ENCODE data around the gene LRP1. TPM values are rescaled to one million over a fixed set of nuclear protein-coding genes. Genes with fewer than 3 reads are reported as not detected.

Gene LRP1
- total RNA-seq, 1 experiment from 2014 or later, result 5.8 TPM

DNA sequence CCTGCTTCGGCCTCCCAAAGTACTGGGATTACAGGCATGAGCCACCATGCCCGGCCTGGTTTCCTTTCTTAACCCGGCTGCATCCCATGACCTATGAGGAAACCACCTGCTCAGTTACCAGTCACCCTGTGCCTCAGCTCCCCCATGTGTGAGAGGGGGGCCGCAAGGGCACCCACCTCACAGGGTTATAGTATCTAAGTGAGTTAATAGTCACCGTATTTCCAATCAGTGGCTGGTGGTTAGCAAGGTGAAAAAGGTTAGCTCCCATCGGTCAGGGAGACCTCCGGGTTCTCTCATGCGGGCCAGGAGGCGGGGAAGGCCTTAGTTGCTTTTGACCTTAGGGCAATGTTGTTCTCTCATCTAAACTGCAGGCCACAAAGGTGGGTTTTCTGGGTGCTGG is 6.7 kb downstream of the LRP1 start:
- DNase-seq (ENCODE audit: low spot score), result no peak

DNA sequence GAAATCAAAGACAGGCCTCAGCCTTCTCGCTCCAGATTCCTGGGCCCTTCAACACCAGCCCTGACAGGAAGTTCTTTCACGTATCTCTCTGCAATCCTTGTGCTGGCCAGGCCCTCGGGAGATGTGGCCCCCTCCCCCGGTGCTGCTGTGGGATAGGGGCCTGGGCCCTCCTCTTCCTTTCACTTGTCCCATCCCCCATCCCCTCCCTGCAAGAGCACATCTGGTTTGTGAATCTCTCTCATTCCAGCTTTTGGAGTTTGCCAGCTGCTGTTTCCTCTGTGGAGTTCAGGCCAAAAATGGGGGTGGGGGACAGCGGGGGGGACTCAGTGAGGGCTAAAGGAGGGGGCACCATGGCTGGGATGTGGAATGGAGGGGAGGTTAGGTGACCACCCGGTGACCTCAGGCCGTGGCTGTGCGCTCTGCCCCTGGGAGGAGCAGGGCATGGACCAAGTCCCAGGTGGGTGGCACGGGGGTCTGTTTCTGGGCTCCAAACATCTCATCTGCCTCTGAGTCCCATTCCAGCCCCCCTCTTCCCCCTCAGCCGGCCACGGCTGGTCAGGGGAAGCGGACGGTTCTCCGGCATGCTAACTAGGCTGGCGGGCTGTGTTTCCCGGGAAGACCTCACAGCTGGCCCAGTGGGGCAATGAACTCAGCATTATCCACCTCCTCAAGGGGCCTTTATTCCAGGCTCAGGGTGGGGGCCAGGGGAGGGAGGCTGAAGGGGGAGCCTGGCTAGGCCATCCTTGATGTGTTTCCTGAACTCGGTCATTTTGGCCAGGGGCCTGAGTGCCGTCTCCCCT is 7.4 kb downstream of the LRP1 start:
- DNase-seq (ENCODE audit: low spot score), result no peak

DNA sequence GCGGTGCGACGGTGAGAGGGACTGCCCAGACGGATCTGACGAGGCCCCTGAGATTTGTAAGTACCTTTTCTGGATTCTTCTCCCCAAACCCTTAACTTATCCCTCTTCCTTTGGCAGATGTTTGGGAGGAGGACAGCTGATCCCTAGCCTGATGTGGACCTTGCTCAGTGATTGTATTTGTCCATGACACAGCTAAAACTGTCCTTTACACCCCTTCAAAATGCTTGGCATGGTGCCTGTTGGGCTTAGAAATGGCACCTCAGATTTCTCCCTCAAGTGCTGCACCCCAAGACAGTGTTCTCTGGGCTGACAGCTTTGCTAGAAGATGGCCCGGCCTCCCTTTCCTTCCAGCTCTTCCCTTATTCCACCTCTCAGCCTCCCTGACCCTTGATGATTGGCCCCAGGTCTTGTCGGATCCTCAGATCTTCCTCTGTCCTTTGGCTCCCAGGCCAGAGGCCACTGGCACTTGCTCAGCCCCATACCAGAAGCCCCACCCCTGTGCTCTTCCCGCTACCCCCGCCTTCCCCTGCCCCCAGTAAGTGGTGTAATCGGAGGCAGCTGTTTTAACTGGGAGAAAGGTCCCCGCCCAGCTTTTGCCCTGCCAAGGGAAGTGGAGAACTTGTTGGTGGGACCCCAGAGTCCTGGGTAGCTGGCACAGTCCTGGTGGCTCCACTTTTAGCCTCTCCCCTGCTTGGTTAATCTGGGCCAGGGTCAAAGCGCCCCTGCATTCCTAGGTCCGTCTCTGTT is 10.4 kb downstream of the LRP1 start:
- DNase-seq (ENCODE audit: low spot score), result no peak

DNA sequence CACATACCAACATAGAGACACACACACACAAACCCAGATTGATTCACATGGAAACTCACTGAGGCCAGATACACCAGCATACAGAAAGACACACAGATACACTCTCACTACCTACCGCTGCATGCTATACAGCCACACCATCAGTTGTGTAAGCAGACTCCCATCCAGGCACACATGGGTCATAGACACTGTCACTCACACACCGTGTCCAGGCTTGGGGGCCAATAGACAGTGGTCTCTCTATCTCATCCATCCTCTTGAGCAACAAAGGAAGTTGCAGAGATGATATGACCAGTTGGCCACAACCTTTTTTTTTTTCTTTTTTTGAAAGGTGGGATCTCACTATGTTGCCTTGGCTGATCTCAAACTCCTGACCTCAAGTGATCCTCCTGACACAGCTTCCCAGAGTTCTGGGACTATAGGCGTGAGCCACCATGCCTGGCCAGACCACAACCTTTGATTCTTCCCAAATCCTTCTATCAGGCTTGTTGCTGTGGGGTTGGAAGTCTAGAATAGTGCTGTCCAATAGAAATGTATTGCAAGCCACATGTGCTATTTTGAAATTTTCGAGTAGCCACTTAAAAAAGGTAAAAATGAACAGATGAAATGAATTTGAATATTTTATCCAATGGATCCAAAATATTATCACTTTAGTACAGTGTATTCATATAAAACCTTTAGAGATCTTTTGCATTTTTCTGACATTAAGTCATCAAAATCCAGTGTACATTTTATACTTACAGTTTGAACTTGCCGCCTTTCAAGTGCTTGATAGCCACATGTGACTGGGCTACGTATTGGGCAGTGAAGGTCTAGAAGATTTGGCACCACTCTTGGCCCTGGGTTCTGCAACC is 11.7 kb downstream of the LRP1 start:
- no peak for DNase-seq (ENCODE audit: low spot score)

DNA sequence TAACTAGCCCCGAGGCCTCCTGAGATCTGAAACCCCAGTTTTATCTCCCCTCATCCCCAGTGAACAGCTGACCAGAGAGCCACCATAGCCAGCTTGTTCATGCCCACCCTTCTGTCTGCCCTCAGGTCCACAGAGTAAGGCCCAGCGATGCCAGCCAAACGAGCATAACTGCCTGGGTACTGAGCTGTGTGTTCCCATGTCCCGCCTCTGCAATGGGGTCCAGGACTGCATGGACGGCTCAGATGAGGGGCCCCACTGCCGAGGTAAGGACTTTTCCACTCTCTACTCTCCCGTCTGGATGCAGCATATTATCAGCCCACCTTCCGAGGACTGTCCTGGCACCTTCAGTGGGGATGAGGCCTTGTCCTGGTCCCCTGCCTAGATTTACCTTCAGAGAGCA is 13.0 kb downstream of the LRP1 start:
- no peak for DNase-seq (ENCODE audit: low spot score)

DNA sequence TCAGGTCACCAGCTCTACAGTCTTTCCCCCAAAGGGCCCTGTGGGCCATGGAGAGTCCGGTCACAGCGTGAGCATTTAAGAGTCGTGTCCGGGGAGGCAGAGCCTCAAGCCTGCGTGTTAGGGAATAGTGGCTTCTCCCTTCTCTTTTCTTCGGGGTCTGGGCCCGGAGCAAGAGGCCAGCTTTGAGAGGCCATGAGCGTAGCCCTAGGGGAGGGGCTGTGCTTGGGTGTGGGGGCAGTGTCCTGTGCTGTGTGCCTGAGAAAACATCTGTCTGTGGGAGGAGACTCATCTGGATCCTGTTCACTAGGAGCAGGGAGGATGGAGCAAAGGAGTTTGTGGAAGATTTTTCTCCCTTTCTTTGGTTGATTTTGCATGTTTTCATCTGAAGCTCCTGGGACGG is 13.8 kb downstream of the LRP1 start:
- DNase-seq (ENCODE audit: low spot score), result no peak

DNA sequence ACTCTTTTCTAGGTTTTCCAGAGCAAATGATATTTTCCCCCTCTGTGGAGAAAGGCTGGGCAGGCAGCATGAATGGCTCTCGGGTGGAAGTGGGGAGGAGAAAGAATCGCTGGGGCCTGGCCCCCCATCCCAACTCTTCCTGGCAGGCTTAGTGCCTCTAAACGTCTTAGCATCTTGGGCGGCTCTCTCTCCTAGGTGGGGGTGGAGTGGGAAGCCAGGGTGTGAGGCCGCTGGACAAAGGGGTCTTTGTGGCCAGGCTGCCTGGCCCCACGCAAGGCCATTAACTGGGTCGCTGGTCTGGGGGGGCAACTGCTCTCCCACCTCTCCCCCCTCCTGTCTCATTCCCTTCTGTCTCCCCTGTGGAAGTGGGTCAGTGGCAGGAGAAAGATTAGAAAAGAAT is 14.4 kb downstream of the LRP1 start:
- DNase-seq (ENCODE audit: low spot score), result no peak

DNA sequence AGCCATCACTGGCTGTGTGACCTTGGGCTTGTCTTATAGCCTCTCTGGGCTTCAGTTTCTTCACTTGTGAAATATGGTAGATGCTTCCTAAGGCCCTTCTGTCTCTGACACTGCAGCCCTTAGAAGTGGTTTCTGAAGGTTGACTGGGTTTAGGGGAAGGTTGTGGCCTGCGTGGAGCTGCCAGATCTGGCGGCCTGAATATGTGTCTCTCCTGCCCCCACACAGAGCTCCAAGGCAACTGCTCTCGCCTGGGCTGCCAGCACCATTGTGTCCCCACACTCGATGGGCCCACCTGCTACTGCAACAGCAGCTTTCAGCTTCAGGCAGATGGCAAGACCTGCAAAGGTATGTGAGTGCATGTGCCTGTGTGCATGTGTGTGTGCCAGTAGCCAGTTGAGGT is 15.2 kb downstream of the LRP1 start:
- DNase-seq (ENCODE audit: low spot score), result no peak

DNA sequence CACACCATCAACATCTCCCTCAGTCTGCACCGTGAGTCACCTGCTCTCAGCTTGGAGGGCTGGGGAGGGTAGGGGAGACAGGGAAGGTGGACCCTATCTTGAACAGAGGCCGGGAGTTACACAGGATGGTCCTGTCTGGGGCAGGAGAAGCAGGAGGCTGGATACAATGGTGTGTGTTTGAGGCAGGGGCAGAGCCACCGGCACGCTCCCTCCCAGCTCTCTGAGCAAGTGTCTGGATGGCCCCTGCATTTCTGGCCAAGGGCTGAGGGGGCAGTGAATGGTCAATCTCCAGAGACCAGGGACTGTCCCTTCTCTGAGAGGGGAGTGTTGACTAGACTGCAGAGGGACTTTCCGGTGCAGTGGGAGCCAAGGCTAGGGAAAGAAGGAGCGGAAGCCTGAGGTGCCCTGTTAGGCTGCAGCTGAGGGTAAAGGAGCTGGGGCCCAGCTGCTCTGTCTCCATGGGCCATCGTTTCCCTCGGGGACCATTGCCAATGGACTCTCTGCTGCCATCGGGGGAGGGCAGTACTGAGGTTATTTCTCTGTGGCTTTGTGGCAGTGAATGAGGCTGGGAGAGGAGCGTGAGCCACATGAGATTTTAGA is 17.3 kb downstream of the LRP1 start:
- DNase-seq (ENCODE audit: low spot score), result no peak

DNA sequence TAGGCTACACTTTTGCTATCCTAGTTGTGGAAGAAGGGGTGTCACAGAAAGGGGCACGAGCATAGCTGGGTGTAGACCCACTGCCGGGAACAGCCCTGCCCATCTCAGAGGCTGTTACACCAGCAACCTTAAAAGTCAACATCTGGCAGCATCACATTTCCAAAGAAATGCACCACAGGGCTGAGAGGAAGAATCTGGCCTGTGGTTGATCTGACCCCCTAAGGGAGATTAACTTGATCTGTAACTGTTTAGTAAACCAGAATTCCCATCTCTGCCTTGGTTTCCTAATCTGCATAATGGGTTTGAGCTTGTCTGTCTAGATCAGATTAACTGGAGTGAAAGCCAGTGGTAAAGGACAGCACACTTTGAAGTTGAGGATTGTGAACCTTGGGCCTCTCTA is 17.8 kb downstream of the LRP1 start:
- no peak for DNase-seq (ENCODE audit: low spot score)

DNA sequence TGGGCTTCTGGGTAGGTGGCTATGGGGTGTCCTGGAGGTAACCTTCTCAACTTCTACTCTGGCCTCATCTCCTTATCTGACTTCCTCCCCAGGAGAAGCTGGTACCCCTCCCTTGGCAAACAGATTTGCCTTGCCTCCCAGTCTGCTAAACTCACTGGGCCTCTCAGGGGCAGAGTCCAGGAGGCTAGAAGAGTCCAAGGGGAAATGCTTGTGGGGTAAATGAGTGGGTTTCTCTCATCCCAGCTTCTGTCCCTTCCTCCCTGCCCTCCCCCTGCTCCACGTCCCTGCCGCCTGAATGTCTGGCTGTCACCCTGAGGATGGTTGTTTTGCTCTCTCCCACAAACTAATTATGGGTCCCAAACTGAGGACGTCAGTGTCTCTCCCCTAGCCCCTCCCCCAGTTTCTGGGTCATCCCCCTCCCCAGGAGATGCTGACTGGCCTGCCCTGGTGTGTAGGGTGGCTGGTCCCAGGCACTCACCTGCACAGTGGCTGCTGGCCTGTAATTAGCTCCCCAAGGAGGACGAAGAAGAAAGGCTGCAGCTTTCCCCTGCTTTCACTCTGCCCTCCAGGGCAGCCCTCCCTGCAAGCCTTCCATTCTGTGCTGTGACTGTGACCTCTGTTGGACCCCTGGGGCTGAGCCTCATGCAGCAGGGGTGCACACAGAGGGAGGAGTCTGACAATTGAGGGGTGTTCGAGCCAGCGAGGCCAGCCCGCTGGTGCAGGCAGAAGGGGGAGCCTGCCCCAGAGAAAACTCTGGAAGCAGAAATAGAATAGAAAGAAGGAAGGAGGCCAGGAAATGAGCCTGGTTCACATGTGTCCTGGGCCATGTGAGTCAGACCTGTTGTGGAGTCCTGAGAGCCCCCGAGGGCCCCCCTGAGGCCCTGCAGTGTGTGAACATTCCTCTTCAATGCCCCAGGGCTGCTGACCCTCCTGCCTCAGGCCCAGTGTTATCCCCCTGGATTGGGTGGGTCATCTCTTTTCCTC is 19.0 kb downstream of the LRP1 start, which contains the start of gene LRP1-AS:
TSS of gene LRP1-AS (minus strand) at position 659 of the 984 bp plus-strand sequence.
- no peak for DNase-seq (ENCODE audit: low spot score)

DNA sequence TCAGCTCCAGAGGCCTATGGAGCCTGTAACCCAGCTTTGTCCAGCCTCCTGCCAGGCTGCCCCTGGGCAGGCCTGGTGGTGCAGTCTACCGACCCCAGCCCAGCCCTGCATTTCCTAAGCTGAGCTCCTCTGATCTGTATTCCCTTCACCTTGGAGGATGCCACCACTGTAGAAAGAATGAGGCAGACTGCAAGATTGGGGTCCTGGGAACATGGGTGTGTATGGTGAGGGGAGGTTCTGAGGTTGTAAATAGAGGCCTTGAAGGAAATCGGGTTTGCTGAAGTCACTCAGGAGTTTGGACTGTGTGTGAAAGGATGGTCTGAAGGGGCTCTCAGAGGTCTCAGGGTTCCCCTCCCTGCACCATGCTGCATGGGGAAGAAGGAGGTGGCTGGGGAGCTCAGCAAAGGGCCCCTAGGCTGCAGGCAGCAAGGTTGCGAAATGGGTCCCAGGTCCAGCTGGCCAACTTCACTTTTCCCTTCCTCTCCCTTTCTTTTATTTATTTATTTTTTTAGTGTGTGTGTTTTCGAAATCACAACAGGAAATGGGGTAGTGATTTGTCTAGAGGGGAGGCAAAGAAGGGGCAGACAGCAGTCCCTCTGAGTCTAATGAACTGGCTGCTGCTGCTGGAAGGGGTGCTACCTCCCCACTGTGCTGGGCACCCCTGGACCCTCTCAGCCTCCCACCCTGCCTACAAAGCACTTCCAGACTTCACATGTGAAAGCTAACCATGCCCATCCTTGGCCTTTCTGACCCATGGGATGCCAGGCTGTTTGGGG is 20.4 kb downstream of the LRP1 start:
- peak; percentile 59 for DNase-seq (ENCODE audit: low spot score)

DNA sequence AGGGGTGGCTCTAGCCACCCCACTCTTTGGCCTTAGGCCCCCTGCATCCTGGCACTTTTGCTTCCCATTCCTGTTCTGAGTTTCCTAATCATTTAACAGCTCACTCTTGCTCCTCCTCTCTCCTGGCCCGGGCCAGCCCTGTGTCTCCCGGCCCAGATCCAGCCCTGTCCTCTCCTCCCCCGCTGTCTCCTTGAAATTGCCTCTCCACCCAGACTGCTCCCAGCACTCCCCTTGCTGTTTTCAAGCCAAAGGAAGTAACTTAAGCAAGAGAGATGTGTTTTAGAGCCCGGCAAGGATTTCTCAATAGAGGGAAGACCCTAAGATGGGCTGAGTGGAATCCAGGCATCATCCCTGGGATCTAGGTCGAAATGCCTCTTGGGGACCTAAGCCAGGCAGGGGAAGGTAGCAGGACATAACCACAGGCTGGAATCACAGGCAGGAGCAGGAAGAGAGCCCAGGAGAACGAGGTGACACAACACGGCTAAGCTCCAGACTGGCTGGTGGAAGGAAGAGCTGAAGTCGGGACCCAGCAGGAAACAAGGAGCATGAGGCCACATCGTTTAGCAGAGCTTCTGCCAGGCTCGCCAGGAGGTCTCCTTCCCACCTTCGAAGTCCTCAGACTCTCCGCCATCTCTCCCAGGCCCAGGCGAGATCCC is 21.1 kb downstream of the LRP1 start:
- no peak for DNase-seq (ENCODE audit: low spot score)

DNA sequence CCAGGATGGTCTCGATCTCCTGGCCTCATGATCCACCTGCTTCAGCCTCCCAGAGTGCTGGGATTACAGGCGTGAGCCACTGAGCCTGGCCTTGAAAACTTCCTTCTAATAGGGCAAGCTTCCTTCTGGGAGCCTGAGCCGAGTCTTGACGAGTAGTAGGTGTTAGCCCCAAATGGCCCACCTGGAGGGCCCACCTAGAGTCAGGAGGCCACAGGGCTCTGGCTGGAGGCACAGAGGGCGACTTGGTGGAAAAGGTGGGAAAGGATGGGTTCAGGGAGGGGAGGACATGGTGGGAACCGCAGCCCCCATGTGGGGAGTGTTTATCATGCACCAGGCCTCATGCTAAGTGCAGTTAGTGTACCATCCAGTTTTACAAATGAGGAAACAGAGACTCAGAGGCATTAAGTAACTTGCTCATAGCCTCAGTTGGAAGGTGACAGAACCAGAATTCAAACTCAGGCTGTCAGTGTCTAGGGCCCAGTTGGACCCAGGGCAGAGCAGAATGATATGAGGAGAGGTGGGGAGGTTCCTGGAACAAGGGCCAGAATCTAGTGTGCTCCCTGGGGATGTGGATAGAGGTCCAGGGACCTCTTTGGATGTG is 22.2 kb downstream of the LRP1 start:
- DNase-seq (ENCODE audit: low spot score), result no peak

DNA sequence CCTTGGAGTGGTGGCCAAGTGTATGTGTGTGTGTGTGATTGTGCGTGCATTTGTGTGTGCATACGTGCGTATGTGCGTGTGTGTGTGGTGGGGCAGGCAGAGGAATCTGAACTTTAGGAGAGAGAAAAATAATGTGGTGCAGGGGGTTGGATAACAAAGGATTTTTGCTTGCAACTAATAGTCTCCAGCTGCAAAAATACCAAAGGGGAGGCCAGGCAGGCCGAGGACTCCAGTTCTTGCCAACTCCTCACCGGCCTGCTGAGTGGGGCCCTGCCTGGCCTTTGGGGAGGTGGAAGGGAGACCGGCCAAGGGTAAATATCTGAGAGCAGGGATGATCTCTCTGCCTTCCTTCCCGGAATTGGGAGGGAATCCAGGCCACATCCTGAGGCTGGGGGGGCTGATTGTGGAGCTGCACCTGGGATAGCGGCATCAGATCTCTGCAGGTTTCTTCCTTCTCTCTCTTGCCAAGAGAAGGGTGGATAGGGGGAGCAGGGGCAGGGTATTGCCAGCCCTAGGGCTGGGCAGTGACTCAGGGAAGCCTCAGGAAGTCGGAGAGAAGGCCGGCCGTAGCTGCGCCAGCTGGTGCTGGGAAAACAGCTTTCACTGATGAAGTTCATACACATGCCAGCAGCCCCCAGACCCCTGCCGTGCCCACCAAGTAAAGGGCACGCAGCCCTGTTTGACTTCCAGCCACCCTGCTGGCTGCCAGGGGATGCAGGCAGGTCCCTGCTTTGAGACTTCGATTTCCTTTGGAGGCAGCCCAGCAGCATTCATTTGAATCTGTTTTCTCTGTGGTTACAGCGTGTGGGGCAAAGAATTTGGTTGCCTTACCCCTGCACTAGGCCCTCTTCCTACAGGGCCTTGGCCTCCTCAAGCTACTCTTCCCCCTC is 23.7 kb downstream of the LRP1 start:
- DNase-seq (ENCODE audit: low spot score), result peak; percentile 36

DNA sequence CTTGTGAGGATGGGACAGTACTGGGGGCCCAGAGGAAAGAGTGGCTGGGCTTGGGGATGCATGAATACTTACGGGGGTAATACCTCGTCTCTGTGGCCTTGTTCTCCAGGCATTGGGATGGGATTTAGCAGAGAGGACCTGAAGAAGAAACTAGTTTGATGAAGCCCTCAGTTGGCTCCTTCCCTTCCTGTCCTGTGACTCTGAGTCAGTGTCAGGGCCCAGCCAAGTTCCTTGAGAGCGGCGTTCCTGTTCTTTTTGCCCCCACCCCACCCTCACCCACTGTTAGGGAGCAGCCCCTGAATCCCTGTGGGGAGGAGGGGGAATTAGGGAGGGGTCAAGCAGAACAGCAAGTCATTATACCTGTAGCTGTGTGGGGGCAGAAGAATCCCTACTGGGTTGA is 24.4 kb downstream of the LRP1 start:
- DNase-seq (ENCODE audit: low spot score), result no peak

DNA sequence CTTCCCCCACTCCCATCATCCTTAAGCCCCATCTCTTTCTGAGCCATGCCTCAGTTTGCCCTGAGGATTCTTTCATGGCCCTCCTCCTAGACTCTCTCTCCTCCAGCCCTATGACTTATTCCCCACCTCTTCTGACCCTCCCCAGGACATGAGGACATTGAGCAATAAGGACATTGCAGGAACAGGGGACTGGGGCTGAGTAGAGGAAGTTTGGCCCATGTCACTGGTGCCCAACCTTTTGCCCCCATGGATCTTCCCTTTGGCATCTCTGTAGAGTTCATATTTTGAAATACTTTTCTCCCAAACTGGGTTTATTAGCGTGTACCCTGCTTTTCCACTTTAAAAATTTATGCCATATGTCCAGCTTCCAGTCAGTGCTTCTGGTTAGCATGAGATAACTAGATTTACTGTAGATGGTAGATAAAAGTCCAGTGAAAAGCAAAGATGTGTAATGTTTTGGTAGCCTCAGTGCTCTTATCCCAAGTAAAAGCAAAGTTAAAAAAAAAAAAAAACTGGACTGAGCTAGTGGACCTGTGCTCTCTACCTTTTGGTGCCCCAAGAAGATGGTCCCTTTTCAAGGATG is 25.2 kb downstream of the LRP1 start:
- DNase-seq (ENCODE audit: low spot score), result no peak

DNA sequence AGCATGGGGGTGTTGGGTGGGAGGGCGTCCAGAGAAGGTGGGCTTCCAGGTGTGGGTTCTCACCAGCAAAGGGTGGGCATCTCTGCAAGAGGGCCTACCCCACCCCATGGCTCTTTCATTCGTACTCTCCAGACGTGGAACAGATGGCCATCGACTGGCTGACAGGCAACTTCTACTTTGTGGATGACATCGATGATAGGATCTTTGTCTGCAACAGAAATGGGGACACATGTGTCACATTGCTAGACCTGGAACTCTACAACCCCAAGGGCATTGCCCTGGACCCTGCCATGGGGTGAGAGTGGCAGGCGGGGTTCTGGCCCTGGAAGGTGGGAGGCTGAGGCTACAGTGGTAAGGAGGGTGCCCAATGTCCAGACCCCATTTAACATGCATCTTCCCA is 25.8 kb downstream of the LRP1 start:
- no peak for DNase-seq (ENCODE audit: low spot score)

Data from H4 (cell line).